Fibroblast of lung (primary cell): Measurements from ENCODE around the gene SEC24B. TPM values are rescaled to one million over a fixed set of nuclear protein-coding genes. Genes with fewer than 3 reads are reported as not detected.

ENCODE experiments used
- DNase-seq, 2 donors: peaks; one replicate each; pipeline versions ENCODE4 v3.0.0 to v3.0.0-alpha.2; 2010; ENCODE audit warnings: low read depth in 2 of 2
- H2AFZ ChIP-seq: 2 replicates; pipeline ENCODE4 v1.5.1; 2012; ENCODE audit warnings: low read length, control low read depth, inconsistent platforms
- H3K27ac ChIP-seq: 2 replicates; pipeline ENCODE4 v1.5.1; 2011; ENCODE audit warnings: low read length, control low read depth; ENCODE audit not compliant: insufficient read depth
- H3K27me3 ChIP-seq: 2 replicates; pipeline ENCODE4 v1.5.1; 2011; ENCODE audit warnings: mild to moderate bottlenecking, low read length; ENCODE audit not compliant: control insufficient read depth, insufficient read depth
- H3K36me3 ChIP-seq: 2 replicates; pipeline ENCODE4 v1.5.1; 2011; ENCODE audit warnings: low read length; ENCODE audit not compliant: control insufficient read depth, insufficient read depth
- H3K4me1 ChIP-seq: 2 replicates; pipeline ENCODE4 v1.5.1; 2011; ENCODE audit warnings: low read length; ENCODE audit not compliant: control insufficient read depth, insufficient read depth; ENCODE audit errors: extremely low read depth
- H3K4me2 ChIP-seq: 2 replicates; pipeline ENCODE4 v1.5.1; 2011; ENCODE audit warnings: low read length, control low read depth; ENCODE audit not compliant: insufficient read depth; ENCODE audit errors: extremely low read depth
- H3K4me3 ChIP-seq, 4 experiments: fragments of 200-600 bp in 1 of 4; sonication (generic) in 1 of 4; replicated peaks in 1 of 4; 2 replicates each; pipeline ENCODE4 v1.5.1; 2011 to 2016; ENCODE audit warnings: low read length in 4 of 4, low read depth in 3 of 4, mild to moderate bottlenecking in 3 of 4, control low read depth in 2 of 4, inconsistent platforms in 1 of 4, mixed read lengths in 1 of 4; ENCODE audit not compliant: insufficient read depth in 1 of 4; ENCODE audit errors: control extremely low read depth in 1 of 4
- H3K79me2 ChIP-seq: 2 replicates; pipeline ENCODE4 v1.5.1; 2012; ENCODE audit warnings: mild to moderate bottlenecking, low read length, inconsistent platforms; ENCODE audit not compliant: control insufficient read depth, insufficient read depth
- H3K9ac ChIP-seq: 2 replicates; pipeline ENCODE4 v1.5.1; 2011; ENCODE audit warnings: mild to moderate bottlenecking, low read length, control low read depth; ENCODE audit not compliant: insufficient read depth
- H3K9me3 ChIP-seq: 2 replicates; pipeline ENCODE4 v1.5.1; 2012; ENCODE audit warnings: low read depth, low read length; ENCODE audit not compliant: control insufficient read depth, insufficient read depth
- H4K20me1 ChIP-seq: 2 replicates; pipeline ENCODE4 v1.5.1; 2011; ENCODE audit warnings: low read length; ENCODE audit not compliant: control insufficient read depth, insufficient read depth; ENCODE audit errors: extremely low read depth
- EZH2 ChIP-seq: IDR thresholded peaks from 2 replicates; pipeline ENCODE4 v1.5.1; 2012; ENCODE audit warnings: low read length, control low read depth, mild to moderate bottlenecking; ENCODE audit errors: missing control alignments
- polyA plus RNA-seq, 2 donors: library from polyadenylated mRNA; depleted of rRNA in 1 of 2; stranded (reverse) in 1 of 2; unstranded in 1 of 2; fragments of >200 nt; gene quantifications; 2 replicates each; pipeline ENCODE4 v1.2.1, GENCODE V29; 2011 to 2012; ENCODE audit warnings: missing spikeins in 1 of 2
- total RNA-seq: library from RNA; depleted of rRNA; stranded (reverse); fragments of >200 nt; gene quantifications from 2 replicates; pipeline ENCODE4 v1.2.1, GENCODE V29; 2014
- TF ChIP-seq, protein P1 (sequence below), 2 donors: IDR thresholded peaks in 1 of 2; conservative IDR thresholded peaks in 1 of 2; 1 replicate in 1 of 2; 2 replicates in 1 of 2; pipeline ENCODE4 v1.5.1; 2011 to 2012; ENCODE audit warnings: low read length in 2 of 2, control low read depth in 1 of 2, inconsistent platforms in 1 of 2, low read depth in 1 of 2, mild to moderate bottlenecking in 1 of 2

The SEC24B gene
- total and polyA plus RNA-seq, 2 donors (not counting 1 experiment from before 2014, with no cell fraction given), result 16.3 to 47.9 TPM

DNA sequence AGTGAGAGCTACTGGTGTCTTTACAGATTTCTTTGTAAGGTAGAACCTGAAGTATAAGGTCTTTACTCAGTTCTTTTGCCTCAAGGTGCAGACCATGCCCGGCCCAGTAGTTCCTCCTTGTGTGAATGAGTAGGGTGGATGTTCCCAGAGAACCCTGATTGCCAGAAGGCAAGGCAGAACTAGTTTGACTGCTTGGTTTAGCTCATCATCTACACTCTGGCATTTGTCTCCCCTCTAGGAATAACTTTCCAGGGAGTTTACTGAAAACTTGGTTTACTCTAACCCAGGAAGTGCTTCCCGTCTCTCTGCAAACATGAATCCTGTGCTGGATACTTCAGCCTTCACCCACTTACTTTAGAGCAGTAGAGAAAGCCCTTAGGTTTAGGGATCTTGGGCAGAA lies 155.5 kb downstream of the SEC24B start:
- H3K9me3 ChIP-seq, result no peaks in the 10 kb centered on the region
- no peak for DNase-seq
- no peak overlapping the region for H3K27ac ChIP-seq
- no peaks in the 10 kb centered on the region for H3K36me3 ChIP-seq
- no peaks in the 10 kb centered on the region for H3K27me3 ChIP-seq
- H3K4me1 ChIP-seq, result no peaks in the 10 kb centered on the region
- H3K4me2 ChIP-seq, result no peak overlapping the region
- no peaks in the 10 kb centered on the region for H3K79me2 ChIP-seq
- H3K4me3 ChIP-seq, result no peak overlapping the region
- no peak overlapping the region for H3K9ac ChIP-seq
- peak overlapping the region; percentile 3 for H2AFZ ChIP-seq
- no peaks in the 10 kb centered on the region for H4K20me1 ChIP-seq
- no peak for TF ChIP-seq EZH2
- TF ChIP-seq, protein P1, sequence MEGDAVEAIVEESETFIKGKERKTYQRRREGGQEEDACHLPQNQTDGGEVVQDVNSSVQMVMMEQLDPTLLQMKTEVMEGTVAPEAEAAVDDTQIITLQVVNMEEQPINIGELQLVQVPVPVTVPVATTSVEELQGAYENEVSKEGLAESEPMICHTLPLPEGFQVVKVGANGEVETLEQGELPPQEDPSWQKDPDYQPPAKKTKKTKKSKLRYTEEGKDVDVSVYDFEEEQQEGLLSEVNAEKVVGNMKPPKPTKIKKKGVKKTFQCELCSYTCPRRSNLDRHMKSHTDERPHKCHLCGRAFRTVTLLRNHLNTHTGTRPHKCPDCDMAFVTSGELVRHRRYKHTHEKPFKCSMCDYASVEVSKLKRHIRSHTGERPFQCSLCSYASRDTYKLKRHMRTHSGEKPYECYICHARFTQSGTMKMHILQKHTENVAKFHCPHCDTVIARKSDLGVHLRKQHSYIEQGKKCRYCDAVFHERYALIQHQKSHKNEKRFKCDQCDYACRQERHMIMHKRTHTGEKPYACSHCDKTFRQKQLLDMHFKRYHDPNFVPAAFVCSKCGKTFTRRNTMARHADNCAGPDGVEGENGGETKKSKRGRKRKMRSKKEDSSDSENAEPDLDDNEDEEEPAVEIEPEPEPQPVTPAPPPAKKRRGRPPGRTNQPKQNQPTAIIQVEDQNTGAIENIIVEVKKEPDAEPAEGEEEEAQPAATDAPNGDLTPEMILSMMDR (conservative IDR thresholded peaks at IDR 0.05 in 1 of 2, IDR thresholded peaks at IDR 0.05 in 1 of 2; ENCODE audit: low read depth in 1 of 2, low read length in 2 of 2), result no peak

DNA sequence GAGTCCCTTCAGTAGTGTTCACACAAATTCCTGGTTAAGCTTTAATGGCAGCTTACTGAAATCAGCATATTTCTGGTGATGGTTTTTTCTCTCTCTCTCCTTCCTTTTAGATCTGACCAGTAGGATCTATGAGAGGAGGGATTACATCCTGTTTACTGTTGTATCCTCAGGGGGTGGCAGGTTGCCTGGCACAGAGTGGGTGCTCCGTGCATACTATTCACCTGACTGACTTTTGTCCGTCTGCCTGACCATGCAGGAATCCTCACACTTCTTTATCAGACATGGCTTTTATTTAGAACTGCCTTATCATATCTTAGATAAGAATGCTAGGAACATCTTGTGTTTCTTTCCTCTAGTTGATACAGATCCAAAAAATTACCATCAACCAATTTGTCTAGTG lies 156.0 kb downstream of the SEC24B start:
- no peaks in the 10 kb centered on the region for H4K20me1 ChIP-seq
- H3K27ac ChIP-seq, result no peak overlapping the region
- no peak for TF ChIP-seq EZH2
- TF ChIP-seq, protein P1 (conservative IDR thresholded peaks at IDR 0.05 in 1 of 2, IDR thresholded peaks at IDR 0.05 in 1 of 2; ENCODE audit: low read depth in 1 of 2, low read length in 2 of 2), result no peak
- peak in 1 of 2 donors; percentile 6 for DNase-seq
- H3K36me3 ChIP-seq, result no peaks in the 10 kb centered on the region
- no peaks in the 10 kb centered on the region for H3K9me3 ChIP-seq
- H3K27me3 ChIP-seq, result no peaks in the 10 kb centered on the region
- no peak overlapping the region for H3K4me3 ChIP-seq
- H3K79me2 ChIP-seq, result no peaks in the 10 kb centered on the region
- H3K4me2 ChIP-seq, result no peak overlapping the region
- no peak overlapping the region for H3K9ac ChIP-seq
- H3K4me1 ChIP-seq, result no peaks in the 10 kb centered on the region
- no peak overlapping the region for H2AFZ ChIP-seq

Other genes with a start within 250 kb of the SEC24B start
- gene COL25A1, start 131.2 kb upstream of the SEC24B start, total RNA-seq, result under 0.01 TPM in 2 replicates
- gene COL25A1, start 131.2 kb upstream of the SEC24B start, polyA plus RNA-seq, result 0.01 TPM in 1 of 2 replicates, not detected in the other
- 20.3 and 20.6 TPM in 2 replicates for gene MCUB, start 126.4 kb downstream of the SEC24B start, total RNA-seq
- gene MCUB, start 126.4 kb downstream of the SEC24B start, polyA plus RNA-seq, result 19.0 and 27.4 TPM in 2 replicates